HG03135 (cell line): ENCODE measurements around the gene ISY1.
"Not testable (repeated sequence)": the region's sequence is repeated elsewhere in the genome, so short reads cannot be mapped to it uniquely, and the experiment has no call there.

ENCODE experiments used
- ATAC-seq: cut with Tn5 transposase; IDR thresholded peaks from one replicate; pipeline ENCODE4 v1.9.1; 2021; ENCODE audit warnings: mild to moderate bottlenecking, moderate library complexity; ENCODE audit not compliant: unreplicated experiment

The ISY1 gene

GRCh38 chr3:129095285-129095684 lies 65.6 kb downstream of the ISY1 start:
- ATAC-seq: no peak

GRCh38 chr3:129088312-129088711 lies 72.6 kb downstream of the ISY1 start:
- not testable (repeated sequence) for ATAC-seq

GRCh38 chr3:129087904-129088303 lies 73.0 kb downstream of the ISY1 start:
- ATAC-seq: not testable (repeated sequence)

- no peak for ATAC-seq
These were observed 73.6 kb downstream of the ISY1 start for GRCh38 chr3:129087138-129087702.

GRCh38 chr3:129085818-129086217 lies 75.0 kb downstream of the ISY1 start:
- ATAC-seq: no peak

- ATAC-seq: no peak
These were observed 75.6 kb downstream of the ISY1 start for GRCh38 chr3:129085165-129085715.

- no peak for ATAC-seq
These were observed 76.4 kb downstream of the ISY1 start for GRCh38 chr3:129084501-129084900.

- no peak for ATAC-seq
These were observed 78.8 kb downstream of the ISY1 start for GRCh38 chr3:129082026-129082425.

GRCh38 chr3:129081503-129081902 lies 79.4 kb downstream of the ISY1 start:
- ATAC-seq: no peak

GRCh38 chr3:129078510-129078909 lies 82.4 kb downstream of the ISY1 start:
- ATAC-seq: no peak
